Sigmoid colon (tissue), 7 donors: ENCODE measurements around the gene DMRTA2. TPM values are rescaled to one million over a fixed set of nuclear protein-coding genes. Genes with fewer than 3 reads are reported as not detected.
"Not testable (repeated sequence)": the region's sequence is repeated elsewhere in the genome, so short reads cannot be mapped to it uniquely, and the experiment has no call there.

Experiments used
- DNase-seq: peaks from one replicate; pipeline ENCODE4 v3.0.0-alpha.2; 2019
- H3K27ac ChIP-seq, 4 donors: fragments of 200-600 bp; sonication (generic); one replicate each; pipeline ENCODE4 v1.5.1; 2016 to 2019; ENCODE audit warnings: mild to moderate bottlenecking in 1 of 4
- H3K27me3 ChIP-seq, 3 donors: fragments of 200-600 bp; sonication (generic); one replicate each; pipeline ENCODE4 v1.5.1; 2019; ENCODE audit warnings: mild to moderate bottlenecking in 1 of 3
- H3K36me3 ChIP-seq, 4 donors: fragments of 200-600 bp; sonication (generic); one replicate each; pipeline ENCODE4 v1.5.1; 2016 to 2019
- H3K4me1 ChIP-seq, 4 donors: fragments of 200-600 bp; sonication (generic); one replicate each; pipeline ENCODE4 v1.5.1; 2017 to 2019
- H3K4me3 ChIP-seq, 4 donors: fragments of 200-600 bp; sonication (generic); one replicate each; pipeline ENCODE4 v1.5.1; 2017 to 2019; ENCODE audit warnings: mild to moderate bottlenecking in 2 of 4, moderate library complexity in 1 of 4
- H3K9me3 ChIP-seq, 4 donors: fragments of 200-600 bp in 3 of 4; sonication (generic) in 3 of 4; one replicate each; pipeline versions ENCODE4 v1.5.1 to v1.6.1; 2013 to 2019
- EP300 ChIP-seq, 4 donors: sonication (generic); formaldehyde crosslinking; IDR thresholded peaks; one replicate each; pipeline ENCODE4 v1.6.1; 2017; ENCODE audit warnings: antibody characterized with exemption in 4 of 4
- POLR2A ChIP-seq, 2 donors: fragments of 450-650 bp; IDR thresholded peaks; one replicate each; pipeline ENCODE4 v1.6.1; 2016; ENCODE audit warnings: antibody characterized with exemption in 2 of 2, mild to moderate bottlenecking in 2 of 2, moderate library complexity in 2 of 2
- POLR2AphosphoS5 ChIP-seq, 4 donors: sonication (generic); formaldehyde crosslinking; IDR thresholded peaks; one replicate each; pipeline ENCODE4 v1.6.1; 2017; ENCODE audit warnings: antibody characterized with exemption in 4 of 4
- WGBS, 2 donors: extraction: QIAGEN DNeasy Blood & Tissue Kit; methylation state at CpG; one replicate each; pipeline ENCODE4 v1.1.7; 2013; 5-methylcytosine and 5-hydroxymethylcytosine counted together
- intact Hi-C: fragments of 100-400 bp; cut with DNase I; formaldehyde crosslinking; loops from one replicate; pipeline ENCODE4 v1.15.1; 2023
- polyA plus RNA-seq, 3 donors: library from polyadenylated mRNA; stranded (reverse); fragments of 200-250 nt; gene quantifications; one replicate each; pipeline ENCODE4 v1.2.3, GENCODE V29; 2013
- total RNA-seq, 4 donors: library from RNA; depleted of rRNA; stranded (reverse); fragments of >200 nt; gene quantifications; one replicate each; pipeline ENCODE4 v1.1.0, GENCODE V29; 2016
- TF ChIP-seq, protein P1 (sequence below), 4 experiments: fragments of 450-650 bp in 3 of 4; fragments of 200-600 bp in 1 of 4; IDR thresholded peaks; one replicate each; pipeline ENCODE4 v1.5.1; 2016 to 2019; ENCODE audit warnings: antibody characterized with exemption in 4 of 4, mild to moderate bottlenecking in 3 of 4, moderate library complexity in 2 of 4
- donor health status: healthy with polysubstance abuse.
- donor health status: Bipolar disorder and iron deficiency.
- donor health status: healthy.

DMRTA2 gene
- total and polyA plus RNA-seq, 7 donors: 0.04 to 0.55 (median 0.27) TPM; not detected in 4

DNA sequence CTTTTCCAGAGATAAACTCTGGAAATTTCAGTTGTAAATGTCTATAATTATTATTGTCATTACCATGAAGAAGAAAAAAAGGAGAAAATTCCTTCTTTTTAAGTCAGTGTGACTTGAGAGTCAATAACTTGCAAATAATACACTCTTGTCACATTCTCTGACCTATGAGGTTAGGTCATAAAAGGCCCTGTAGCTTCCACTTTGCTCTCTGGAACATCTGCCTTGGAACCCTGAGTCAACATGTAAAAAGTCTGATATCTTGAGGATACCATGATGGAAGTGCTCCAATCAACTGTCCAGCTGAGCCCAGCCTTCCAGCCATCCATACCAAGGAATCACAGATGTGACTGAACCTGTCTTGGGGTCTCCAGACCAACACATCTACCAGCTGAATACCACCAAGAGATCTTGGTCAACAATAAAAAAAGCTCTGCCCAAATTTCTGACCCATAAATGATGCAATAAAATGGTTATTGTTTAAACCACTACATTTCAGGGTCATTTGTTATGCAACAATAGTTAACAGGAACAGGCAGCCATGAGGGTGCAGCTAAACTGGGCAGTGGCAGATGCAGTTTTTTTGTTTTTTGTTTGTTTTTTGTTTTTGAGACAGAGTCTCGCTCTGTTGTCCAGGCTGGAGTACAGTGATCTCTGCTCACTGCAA, 10.3 kb downstream of the DMRTA2 start:
- WGBS, 2 donors: 90 to 92% methylated on average over 1 of the region's 1 CpG
- Histone ChIP-seq H3K27ac (no peak overlapping the region), H3K4me3 (no peak overlapping the region), H3K27me3 (peaks cover 24 to 62% (median 35%) of the 10 kb centered on the region in 3 donors), H3K36me3 (no peaks in the 10 kb centered on the region), H3K4me1 (peaks cover 0 to 27% (median 20%) of the 10 kb centered on the region in 4 donors), H3K9me3 (peaks cover 0 to 5% (median 1%) of the 10 kb centered on the region in 4 donors)
- TF ChIP-seq POLR2A (IDR thresholded peaks at IDR 0.05): no peak
- TF ChIP-seq, protein P1, sequence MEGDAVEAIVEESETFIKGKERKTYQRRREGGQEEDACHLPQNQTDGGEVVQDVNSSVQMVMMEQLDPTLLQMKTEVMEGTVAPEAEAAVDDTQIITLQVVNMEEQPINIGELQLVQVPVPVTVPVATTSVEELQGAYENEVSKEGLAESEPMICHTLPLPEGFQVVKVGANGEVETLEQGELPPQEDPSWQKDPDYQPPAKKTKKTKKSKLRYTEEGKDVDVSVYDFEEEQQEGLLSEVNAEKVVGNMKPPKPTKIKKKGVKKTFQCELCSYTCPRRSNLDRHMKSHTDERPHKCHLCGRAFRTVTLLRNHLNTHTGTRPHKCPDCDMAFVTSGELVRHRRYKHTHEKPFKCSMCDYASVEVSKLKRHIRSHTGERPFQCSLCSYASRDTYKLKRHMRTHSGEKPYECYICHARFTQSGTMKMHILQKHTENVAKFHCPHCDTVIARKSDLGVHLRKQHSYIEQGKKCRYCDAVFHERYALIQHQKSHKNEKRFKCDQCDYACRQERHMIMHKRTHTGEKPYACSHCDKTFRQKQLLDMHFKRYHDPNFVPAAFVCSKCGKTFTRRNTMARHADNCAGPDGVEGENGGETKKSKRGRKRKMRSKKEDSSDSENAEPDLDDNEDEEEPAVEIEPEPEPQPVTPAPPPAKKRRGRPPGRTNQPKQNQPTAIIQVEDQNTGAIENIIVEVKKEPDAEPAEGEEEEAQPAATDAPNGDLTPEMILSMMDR (IDR thresholded peaks at IDR 0.05): no peak
- TF ChIP-seq POLR2AphosphoS5 (IDR thresholded peaks at IDR 0.05): no peak
- TF ChIP-seq EP300 (IDR thresholded peaks at IDR 0.05): no peak
- intact Hi-C loops: no loop called here
- DNase-seq: no peak

DNA sequence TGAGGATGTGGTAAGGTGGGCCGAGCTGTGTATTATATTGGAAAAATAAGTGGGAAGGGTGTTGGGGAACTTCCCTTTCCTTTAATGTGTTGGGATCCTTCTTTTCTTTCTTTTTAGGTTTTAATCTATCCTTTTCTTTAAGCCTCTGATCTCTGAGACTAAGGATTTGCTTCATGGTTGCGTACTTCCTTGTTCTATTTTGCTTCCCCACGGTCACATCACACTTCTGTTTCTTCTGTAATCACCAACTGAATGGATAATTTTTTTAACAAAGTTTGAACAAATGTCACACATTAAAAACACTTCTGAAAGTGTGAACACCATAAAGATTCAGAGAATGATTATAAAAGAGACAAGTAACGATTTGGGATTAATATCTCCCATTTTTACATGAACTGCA, 17.4 kb downstream of the DMRTA2 start:
- H3K4me3 ChIP-seq: no peak overlapping the region
- peaks cover 0 to 2% (median 0%) of the 10 kb centered on the region in 4 donors for H3K9me3 ChIP-seq
- WGBS, 2 donors: 89 to 93% methylated on average over 4 of the region's 4 CpGs
- TF ChIP-seq POLR2A (IDR thresholded peaks at IDR 0.05) (no peak), POLR2AphosphoS5 (IDR thresholded peaks at IDR 0.05) (no peak), EP300 (IDR thresholded peaks at IDR 0.05) (no peak)
- TF ChIP-seq, protein P1 (IDR thresholded peaks at IDR 0.05): no peak
- no peak for DNase-seq
- peaks cover 0 to 25% (median 0%) of the 10 kb centered on the region in 3 donors for H3K27me3 ChIP-seq
- no peak overlapping the region for H3K27ac ChIP-seq
- H3K36me3 ChIP-seq: no peaks in the 10 kb centered on the region
- no peaks in the 10 kb centered on the region for H3K4me1 ChIP-seq
- intact Hi-C loops: no loop called here

DNA sequence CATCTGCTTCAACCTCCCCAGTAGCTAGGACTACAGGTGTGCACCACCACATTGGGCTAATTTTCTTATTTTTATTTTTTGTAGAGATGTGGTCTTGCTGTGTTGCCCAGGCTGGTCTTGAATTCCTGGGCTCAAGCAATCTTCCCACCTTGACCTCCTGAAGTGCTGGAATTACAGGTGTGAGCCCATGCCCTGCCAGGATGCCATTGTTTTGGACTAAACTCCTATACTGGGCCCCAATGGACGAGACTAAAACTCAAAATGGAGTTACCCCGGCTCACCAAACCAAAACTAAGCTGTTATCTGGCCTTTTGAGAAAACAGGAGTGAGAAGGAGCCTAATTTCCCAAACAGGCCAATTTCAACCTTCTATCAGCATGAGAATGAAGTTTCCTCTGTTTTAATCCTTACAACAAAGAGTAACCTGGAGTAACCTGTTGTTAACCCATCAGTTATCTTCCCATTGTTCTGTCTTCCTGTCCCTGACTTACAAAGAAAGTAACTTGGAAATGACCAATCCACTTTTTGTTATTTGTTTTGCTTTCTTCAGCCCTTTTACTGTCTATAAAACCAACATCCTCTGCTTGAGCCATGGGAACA, 29.6 kb downstream of the DMRTA2 start:
- intact Hi-C loops: no loop called here
- Histone ChIP-seq H3K4me3 (no peak overlapping the region), H3K36me3 (no peaks in the 10 kb centered on the region), H3K9me3 (peaks cover 0 to 7% (median 3%) of the 10 kb centered on the region in 4 donors), H3K27ac (no peak overlapping the region), H3K27me3 (peaks cover 0 to 7% (median 0%) of the 10 kb centered on the region in 3 donors), H3K4me1 (no peaks in the 10 kb centered on the region)
- TF ChIP-seq POLR2AphosphoS5 (IDR thresholded peaks at IDR 0.05): no peak
- TF ChIP-seq EP300 (IDR thresholded peaks at IDR 0.05): no peak
- no peak for TF ChIP-seq POLR2A (IDR thresholded peaks at IDR 0.05)
- TF ChIP-seq, protein P1 (IDR thresholded peaks at IDR 0.05): no peak
- no peak for DNase-seq
- WGBS, 2 donors: 61 to 69% methylated on average over 2 of the region's 2 CpGs

DNA sequence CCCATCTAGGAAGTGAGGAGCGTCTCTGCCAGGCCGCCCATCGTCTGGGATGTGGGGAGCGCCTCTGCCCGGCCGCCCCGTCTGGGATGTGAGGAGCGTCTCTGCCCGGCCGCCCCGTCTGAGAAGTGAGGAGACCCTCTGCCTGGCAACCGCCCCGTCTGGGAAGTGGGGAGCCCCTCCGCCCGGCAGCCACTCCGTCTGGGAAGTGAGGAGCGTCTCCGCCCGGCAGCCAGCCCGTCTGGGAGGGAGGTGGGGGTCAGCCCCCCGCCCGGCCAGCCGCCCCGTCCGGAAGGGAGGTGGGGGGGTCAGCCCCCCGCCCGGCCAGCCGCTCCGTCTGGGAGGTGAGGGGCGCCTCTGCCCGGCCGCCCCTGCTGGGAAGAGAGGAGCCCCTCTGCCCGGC, 41.7 kb downstream of the DMRTA2 start:
- H3K4me1 ChIP-seq, intact Hi-C loops: not testable (repeated sequence)

DNA sequence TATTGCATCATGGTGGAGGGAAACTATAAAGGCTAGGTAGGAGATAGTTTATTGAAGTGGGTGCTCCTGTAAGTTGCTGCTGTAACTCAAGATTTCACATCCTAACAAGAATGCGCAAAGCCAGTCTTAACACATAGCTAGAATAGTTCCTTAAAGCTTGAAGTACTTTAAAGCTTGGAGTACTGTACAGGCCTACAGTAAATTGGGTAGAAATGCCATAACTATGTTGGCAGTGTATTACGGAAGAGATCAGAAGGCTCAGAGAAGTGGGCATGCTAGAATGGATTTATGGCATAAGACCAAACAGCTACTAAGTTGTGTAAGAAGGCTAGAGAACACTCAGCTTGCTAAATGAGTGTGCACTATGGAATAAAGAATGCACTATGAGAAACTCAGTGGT, 44.5 kb downstream of the DMRTA2 start:
- no peaks in the 10 kb centered on the region for H3K27me3 ChIP-seq
- H3K9me3 ChIP-seq: no peaks in the 10 kb centered on the region
- intact Hi-C loops: no loop called here
- no peak overlapping the region for H3K27ac ChIP-seq
- 93 to 97% methylated on average over 2 of the region's 2 CpGs for WGBS, 2 donors
- no peaks in the 10 kb centered on the region for H3K4me1 ChIP-seq
- no peak for DNase-seq
- no peaks in the 10 kb centered on the region for H3K36me3 ChIP-seq
- TF ChIP-seq POLR2A (IDR thresholded peaks at IDR 0.05) (no peak), EP300 (IDR thresholded peaks at IDR 0.05) (no peak), POLR2AphosphoS5 (IDR thresholded peaks at IDR 0.05) (no peak)
- TF ChIP-seq, protein P1 (IDR thresholded peaks at IDR 0.05): no peak
- no peak overlapping the region for H3K4me3 ChIP-seq

More for the DNA sequence above, 41.7 kb downstream of the DMRTA2 start:
- not testable (repeated sequence) for H3K9me3 ChIP-seq, H3K36me3 ChIP-seq, H3K4me3 ChIP-seq, H3K27me3 ChIP-seq, DNase-seq, H3K27ac ChIP-seq
- 96 to 97% methylated on average over 33 of the region's 33 CpGs for WGBS, 2 donors
